Colonic mucosa (tissue), 4 donors: ENCODE results near the gene PDE5A. TPM values are rescaled to one million over a fixed set of nuclear protein-coding genes. Genes with fewer than 3 reads are reported as not detected.

Experiments
- DNase-seq: peaks from one replicate; pipeline ENCODE4 v3.0.0-alpha.2; 2020
- H3K27ac ChIP-seq: fragments of 200-600 bp; one replicate; pipeline ENCODE4 v1.8.0; 2021
- H3K27me3 ChIP-seq: fragments of 200-600 bp; one replicate; pipeline ENCODE4 v1.8.0; 2021
- H3K36me3 ChIP-seq: fragments of 200-600 bp; one replicate; pipeline ENCODE4 v1.8.0; 2021
- H3K4me1 ChIP-seq: fragments of 200-600 bp; one replicate; pipeline ENCODE4 v1.8.0; 2021; ENCODE audit warnings: mild to moderate bottlenecking
- H3K4me3 ChIP-seq: fragments of 200-600 bp; one replicate; pipeline ENCODE4 v1.8.0; 2021
- H3K9ac ChIP-seq, 2 donors: one replicate each; pipeline ENCODE4 v1.7.0; 2013; ENCODE audit warnings: control low read depth in 2 of 2, low read depth in 2 of 2, low read length in 2 of 2
- H3K9me3 ChIP-seq: fragments of 200-600 bp; one replicate; pipeline ENCODE4 v1.8.0; 2021
- CTCF ChIP-seq: fragments of 200-600 bp; IDR thresholded peaks from one replicate; pipeline ENCODE4 v1.8.0; 2022; ENCODE audit warnings: antibody characterized with exemption, mild to moderate bottlenecking
- intact Hi-C: fragments of 100-400 bp; cut with DNase I; formaldehyde crosslinking; loops from one replicate; pipeline ENCODE4 v1.14.1; 2022
- total RNA-seq, 2 donors: library from RNA; stranded (reverse); fragmentation: NEBNext Ultra II Directional in 1 of 2; extraction: Animal tissue kit (Norgen Biotek cat#: 25700) in 1 of 2; gene quantifications; one replicate each; pipeline ENCODE4 v1.2.1, GENCODE V29; 2021
- donor health status: healthy.
- donor health status: DM: no; HTN: no; CAD: no.
- donor health status: DM: no; HTN: no; CAD: no.

Gene PDE5A
- 10 to 100 TPM; 17.6 to 42.5 TPM for total RNA-seq

GRCh38 chr4:119628281-119629141 is at the start of gene PDE5A:
TSS of gene PDE5A (minus strand) at chr4:119628804. CDS start at chr4:119628671, 133 bp downstream.
- Histone ChIP-seq H3K4me1 (peaks cover 5% of the 10 kb centered on the region), H3K9ac (peak within 1 kb of the TSS; percentile 79 to 86), H3K4me3 (peak within 1 kb of the TSS; percentile 64), H3K27me3 (no peaks in the 10 kb centered on the region), H3K36me3 (no peaks in the 10 kb centered on the region), H3K27ac (peak within 1 kb of the TSS; percentile 91), H3K9me3 (no peaks in the 10 kb centered on the region)
- intact Hi-C loops = loop anchor here (2.0 to 10.0 kb wide), 5 partner anchors 71 to 644 kb away; no protein-coding TSS in a partner anchor
- peak; percentile 88 for DNase-seq
- TF ChIP-seq CTCF = peak; percentile 67

DNA sequence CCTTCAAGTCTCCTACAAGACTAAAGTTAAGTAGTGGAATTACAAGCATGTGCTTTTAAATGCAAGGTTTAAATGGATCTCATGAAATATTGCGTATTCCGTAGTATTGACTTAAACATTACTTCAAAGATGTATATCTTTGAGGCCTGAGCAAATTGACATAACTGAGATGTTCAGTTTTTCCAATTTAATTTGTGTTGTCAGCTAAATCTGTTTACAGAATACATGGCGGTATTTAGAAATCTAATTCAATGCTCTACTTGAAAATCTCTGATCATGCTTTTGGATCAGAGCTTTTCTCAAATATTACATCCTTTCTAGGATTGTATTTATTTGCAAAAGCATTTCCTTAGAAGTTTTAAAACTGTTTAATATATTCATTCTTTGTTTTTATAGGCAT is 47.5 kb upstream of the PDE5A start:
- Histone ChIP-seq H3K9me3 (no peaks in the 10 kb centered on the region), H3K36me3 (no peaks in the 10 kb centered on the region), H3K9ac (no peak overlapping the region), H3K27me3 (no peaks in the 10 kb centered on the region), H3K4me1 (no peaks in the 10 kb centered on the region), H3K4me3 (no peak overlapping the region), H3K27ac (no peak overlapping the region)
- no peak for DNase-seq
- TF ChIP-seq CTCF = no peak
- intact Hi-C loops = no loop called here

GRCh38 chr4:119675391-119675790 is 46.8 kb upstream of the PDE5A start:
- Histone ChIP-seq H3K4me1 (no peaks in the 10 kb centered on the region), H3K4me3 (no peak overlapping the region), H3K9me3 (no peaks in the 10 kb centered on the region), H3K9ac (no peak overlapping the region), H3K36me3 (no peaks in the 10 kb centered on the region), H3K27me3 (no peaks in the 10 kb centered on the region), H3K27ac (no peak overlapping the region)
- DNase-seq = no peak
- intact Hi-C loops = no loop called here
- no peak for TF ChIP-seq CTCF

- H3K27ac ChIP-seq = no peak overlapping the region
- H3K4me3 ChIP-seq = no peak overlapping the region
- no peaks in the 10 kb centered on the region for H3K9me3 ChIP-seq
These were observed 44.3 kb upstream of the PDE5A start for GRCh38 chr4:119672938-119673337.

DNA sequence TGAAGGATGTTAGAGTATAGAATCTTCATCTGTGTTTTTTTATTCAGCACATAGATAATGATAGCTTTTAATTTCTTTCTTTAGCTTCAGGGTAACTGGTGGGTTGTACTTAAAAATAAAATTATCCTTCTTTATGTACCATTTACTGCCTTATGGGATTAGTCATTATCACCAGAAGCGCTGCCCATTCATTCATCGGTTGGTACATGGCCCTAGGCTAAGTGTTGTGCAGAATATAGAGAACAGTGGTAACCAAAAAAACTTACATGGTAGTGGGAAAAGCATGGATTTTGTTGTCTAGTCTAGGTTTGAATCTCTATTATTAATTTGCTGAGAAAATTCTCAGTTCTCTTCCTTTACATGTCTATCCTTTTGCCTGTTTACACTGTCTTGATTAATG is 43.5 kb upstream of the PDE5A start:
- Histone ChIP-seq H3K27ac (no peak overlapping the region), H3K36me3 (no peaks in the 10 kb centered on the region), H3K4me1 (no peaks in the 10 kb centered on the region), H3K4me3 (no peak overlapping the region), H3K9me3 (no peaks in the 10 kb centered on the region), H3K9ac (no peak overlapping the region), H3K27me3 (no peaks in the 10 kb centered on the region)
- intact Hi-C loops = no loop called here
- DNase-seq = no peak
- no peak for TF ChIP-seq CTCF

More at GRCh38 chr4:119672938-119673337, 44.3 kb upstream of the PDE5A start:
- DNase-seq = no peak
- Histone ChIP-seq H3K4me1 (no peaks in the 10 kb centered on the region), H3K9ac (no peak overlapping the region), H3K36me3 (no peaks in the 10 kb centered on the region), H3K27me3 (no peaks in the 10 kb centered on the region)
- intact Hi-C loops = no loop called here
- no peak for TF ChIP-seq CTCF
